Tibial nerve (tissue), 4 donors: ENCODE results near the gene EYA2. TPM values are rescaled to one million over a fixed set of nuclear protein-coding genes. Genes with fewer than 3 reads are reported as not detected.

Experiments
- DNase-seq, 2 donors: peaks; one replicate each; pipeline ENCODE4 v3.0.0-alpha.2; 2019; ENCODE audit warnings: low spot score in 2 of 2
- H3K27ac ChIP-seq, 4 donors: fragments of 200-600 bp; sonication (generic) in 3 of 4; one replicate each; pipeline ENCODE4 v1.5.1; 2017 to 2019; ENCODE audit warnings: mild to moderate bottlenecking in 1 of 4
- H3K27me3 ChIP-seq, 2 donors: fragments of 200-600 bp; sonication (generic) in 1 of 2; one replicate each; pipeline versions ENCODE4 v1.5.1 to v1.6.0; 2017 to 2019
- H3K36me3 ChIP-seq, 3 donors: fragments of 200-600 bp; sonication (generic); one replicate each; pipeline ENCODE4 v1.5.1; 2018 to 2019
- H3K4me1 ChIP-seq, 4 donors: fragments of 200-600 bp; sonication (generic) in 3 of 4; one replicate each; pipeline ENCODE4 v1.5.1; 2017 to 2019
- H3K4me3 ChIP-seq, 4 donors: fragments of 200-600 bp; sonication (generic) in 3 of 4; one replicate each; pipeline ENCODE4 v1.5.1; 2017 to 2019; ENCODE audit warnings: mild to moderate bottlenecking in 1 of 4, moderate library complexity in 1 of 4
- H3K9me3 ChIP-seq, 4 donors: fragments of 200-600 bp; sonication (generic) in 3 of 4; one replicate each; pipeline ENCODE4 v1.5.1; 2017 to 2019
- EP300 ChIP-seq, 2 donors: sonication (generic); formaldehyde crosslinking; IDR thresholded peaks; one replicate each; pipeline ENCODE4 v1.6.1; 2017; ENCODE audit warnings: antibody characterized with exemption in 2 of 2, mild to moderate bottlenecking in 1 of 2
- POLR2A ChIP-seq, 2 donors: fragments of 450-650 bp; IDR thresholded peaks; one replicate each; pipeline ENCODE4 v1.6.1; 2017; ENCODE audit warnings: antibody characterized with exemption in 2 of 2, mild to moderate bottlenecking in 2 of 2, moderate library complexity in 2 of 2
- WGBS, 2 donors: methylation state at CpG; one replicate each; pipeline ENCODE4 v1.1.5; 2018; 5-methylcytosine and 5-hydroxymethylcytosine counted together
- total RNA-seq, 4 donors: library from RNA; depleted of rRNA; stranded (reverse); fragments of >200 nt; gene quantifications; one replicate each; pipeline ENCODE4 v1.1.0, GENCODE V29; 2016
- TF ChIP-seq, protein P1 (sequence below), 5 experiments: fragments of 200-600 bp in 3 of 5; fragments of 450-650 bp in 2 of 5; sonication (generic) in 3 of 5; IDR thresholded peaks; one replicate each; pipeline ENCODE4 v1.5.1; 2016 to 2019; ENCODE audit warnings: antibody characterized with exemption in 5 of 5, mild to moderate bottlenecking in 3 of 5, moderate library complexity in 2 of 5

Gene EYA2
- total RNA-seq, 4 donors from 2014 or later = 13.8 to 25.5 (median 20.2) TPM

DNA sequence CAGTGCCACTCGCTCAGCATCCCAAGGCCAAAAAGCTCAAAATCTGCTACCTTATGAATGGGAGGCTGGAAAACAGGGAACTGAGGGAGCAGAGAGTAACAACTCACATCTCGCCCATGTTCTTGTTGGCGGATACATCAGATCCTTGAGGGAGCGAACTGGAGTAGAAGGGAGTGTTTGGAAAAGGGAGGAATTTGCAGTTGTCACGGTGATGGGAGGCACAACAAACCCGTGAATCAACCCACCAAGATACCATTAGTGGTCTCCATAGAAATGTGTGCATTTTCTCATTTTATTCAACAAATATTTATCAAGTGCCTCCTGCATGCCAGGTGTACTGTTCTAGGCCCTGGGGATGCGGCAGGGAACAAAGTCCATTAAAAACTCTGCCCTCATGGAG, 212.1 kb downstream of the EYA2 start:
- WGBS, 2 donors = 63 to 71% methylated on average over 7 of the region's 7 CpGs
- peak overlapping the region in 1 of 4 donors; percentile 23 for H3K27ac ChIP-seq
- no peak overlapping the region for H3K4me3 ChIP-seq
- H3K9me3 ChIP-seq = peaks cover 0 to 28% (median 4%) of the 10 kb centered on the region in 4 donors
- H3K27me3 ChIP-seq = no peaks in the 10 kb centered on the region
- no peaks in the 10 kb centered on the region for H3K4me1 ChIP-seq
- peaks cover 0 to 38% (median 0%) of the 10 kb centered on the region in 3 donors for H3K36me3 ChIP-seq
- TF ChIP-seq EP300 (IDR thresholded peaks at IDR 0.05) = no peak
- TF ChIP-seq, protein P1, sequence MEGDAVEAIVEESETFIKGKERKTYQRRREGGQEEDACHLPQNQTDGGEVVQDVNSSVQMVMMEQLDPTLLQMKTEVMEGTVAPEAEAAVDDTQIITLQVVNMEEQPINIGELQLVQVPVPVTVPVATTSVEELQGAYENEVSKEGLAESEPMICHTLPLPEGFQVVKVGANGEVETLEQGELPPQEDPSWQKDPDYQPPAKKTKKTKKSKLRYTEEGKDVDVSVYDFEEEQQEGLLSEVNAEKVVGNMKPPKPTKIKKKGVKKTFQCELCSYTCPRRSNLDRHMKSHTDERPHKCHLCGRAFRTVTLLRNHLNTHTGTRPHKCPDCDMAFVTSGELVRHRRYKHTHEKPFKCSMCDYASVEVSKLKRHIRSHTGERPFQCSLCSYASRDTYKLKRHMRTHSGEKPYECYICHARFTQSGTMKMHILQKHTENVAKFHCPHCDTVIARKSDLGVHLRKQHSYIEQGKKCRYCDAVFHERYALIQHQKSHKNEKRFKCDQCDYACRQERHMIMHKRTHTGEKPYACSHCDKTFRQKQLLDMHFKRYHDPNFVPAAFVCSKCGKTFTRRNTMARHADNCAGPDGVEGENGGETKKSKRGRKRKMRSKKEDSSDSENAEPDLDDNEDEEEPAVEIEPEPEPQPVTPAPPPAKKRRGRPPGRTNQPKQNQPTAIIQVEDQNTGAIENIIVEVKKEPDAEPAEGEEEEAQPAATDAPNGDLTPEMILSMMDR (IDR thresholded peaks at IDR 0.05) = no peak
- TF ChIP-seq POLR2A (IDR thresholded peaks at IDR 0.05) = no peak
- DNase-seq = no peak

DNA sequence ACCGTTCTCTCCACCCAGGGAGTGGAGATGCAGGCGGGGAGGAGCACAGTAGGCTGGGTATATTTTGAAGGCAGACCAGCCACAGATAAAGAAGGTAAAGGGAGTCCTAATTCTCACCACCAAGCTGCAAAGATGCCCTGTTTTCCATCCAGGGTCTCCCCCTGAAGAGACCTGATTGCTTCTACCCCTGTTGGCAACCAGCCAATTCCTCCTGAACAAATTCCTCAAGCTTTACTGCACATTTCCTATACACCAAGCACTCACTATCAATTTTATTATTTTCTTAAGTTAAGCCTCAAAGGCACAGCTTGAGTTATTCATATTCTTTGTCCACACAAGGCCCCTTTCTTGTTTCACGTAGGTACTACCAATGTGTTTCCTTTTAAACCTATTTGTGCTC, 214.4 kb downstream of the EYA2 start:
- peaks cover 0 to 10% (median 3%) of the 10 kb centered on the region in 4 donors for H3K4me1 ChIP-seq
- TF ChIP-seq EP300 (IDR thresholded peaks at IDR 0.05) (no peak), POLR2A (IDR thresholded peaks at IDR 0.05) (no peak)
- TF ChIP-seq, protein P1 (IDR thresholded peaks at IDR 0.05) = no peak
- peaks cover 0 to 27% (median 0%) of the 10 kb centered on the region in 3 donors for H3K36me3 ChIP-seq
- H3K27ac ChIP-seq = no peak overlapping the region
- H3K27me3 ChIP-seq = no peaks in the 10 kb centered on the region
- 85 to 90% methylated on average over 3 of the region's 3 CpGs for WGBS, 2 donors
- DNase-seq = no peak
- H3K4me3 ChIP-seq = no peak overlapping the region
- peaks cover 0 to 23% (median 4%) of the 10 kb centered on the region in 4 donors for H3K9me3 ChIP-seq

DNA sequence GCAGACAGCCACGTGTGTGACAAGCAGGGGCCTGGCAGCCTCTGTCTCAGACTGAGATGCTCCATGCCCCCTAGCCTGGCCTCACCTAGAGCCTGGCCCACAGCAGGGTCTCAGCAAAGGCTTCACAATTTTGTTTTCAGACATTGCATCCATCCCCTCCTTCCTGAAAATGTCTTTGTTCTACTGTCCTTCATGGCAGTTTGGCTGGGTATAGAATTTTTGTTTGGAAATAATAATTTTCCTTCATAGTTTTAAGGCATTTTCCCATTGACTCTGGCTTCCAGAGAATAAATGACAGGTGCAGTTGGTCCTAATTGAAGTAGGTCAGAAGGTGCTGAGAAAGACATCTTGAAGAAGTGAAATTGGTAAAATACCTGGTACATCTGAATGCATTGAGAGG, 216.2 kb downstream of the EYA2 start:
- Histone ChIP-seq H3K4me3 (no peak overlapping the region), H3K9me3 (peaks cover 0 to 23% (median 4%) of the 10 kb centered on the region in 4 donors), H3K27me3 (no peaks in the 10 kb centered on the region), H3K27ac (no peak overlapping the region), H3K4me1 (peaks cover 0 to 10% (median 4%) of the 10 kb centered on the region in 4 donors), H3K36me3 (peaks cover 0 to 21% (median 0%) of the 10 kb centered on the region in 3 donors)
- 75 to 83% methylated on average over 1 of the region's 1 CpG for WGBS, 2 donors
- DNase-seq = no peak
- TF ChIP-seq EP300 (IDR thresholded peaks at IDR 0.05) (no peak), POLR2A (IDR thresholded peaks at IDR 0.05) (no peak)
- TF ChIP-seq, protein P1 (IDR thresholded peaks at IDR 0.05) = no peak

DNA sequence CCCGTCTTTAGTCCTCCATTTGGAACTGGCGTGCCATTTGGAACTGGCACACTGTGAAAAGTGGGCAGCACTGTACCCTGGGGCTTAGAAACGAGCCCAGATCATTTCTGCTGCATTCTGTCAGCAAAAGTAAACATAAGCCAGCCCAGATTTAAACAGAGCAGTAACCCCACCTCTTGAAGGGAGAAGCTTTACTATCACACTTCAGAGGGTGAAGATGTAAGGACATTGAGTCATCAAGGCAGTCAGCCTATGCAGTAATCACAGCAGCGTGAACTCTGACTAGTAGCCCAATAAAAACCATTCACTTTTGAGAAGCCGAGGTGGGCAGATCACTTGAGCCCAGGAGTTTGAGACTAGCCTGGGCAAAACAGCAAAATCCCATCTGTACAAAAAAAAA, 216.9 kb downstream of the EYA2 start:
- H3K27ac ChIP-seq = no peak overlapping the region
- peaks cover 0 to 10% (median 4%) of the 10 kb centered on the region in 4 donors for H3K4me1 ChIP-seq
- no peak overlapping the region for H3K4me3 ChIP-seq
- H3K27me3 ChIP-seq = no peaks in the 10 kb centered on the region
- no peak for DNase-seq
- peaks cover 0 to 21% (median 0%) of the 10 kb centered on the region in 3 donors for H3K36me3 ChIP-seq
- WGBS, 2 donors = 89 to 92% methylated on average over 5 of the region's 5 CpGs
- TF ChIP-seq EP300 (IDR thresholded peaks at IDR 0.05) (no peak), POLR2A (IDR thresholded peaks at IDR 0.05) (no peak)
- TF ChIP-seq, protein P1 (IDR thresholded peaks at IDR 0.05) = no peak
- peaks cover 0 to 23% (median 4%) of the 10 kb centered on the region in 4 donors for H3K9me3 ChIP-seq

DNA sequence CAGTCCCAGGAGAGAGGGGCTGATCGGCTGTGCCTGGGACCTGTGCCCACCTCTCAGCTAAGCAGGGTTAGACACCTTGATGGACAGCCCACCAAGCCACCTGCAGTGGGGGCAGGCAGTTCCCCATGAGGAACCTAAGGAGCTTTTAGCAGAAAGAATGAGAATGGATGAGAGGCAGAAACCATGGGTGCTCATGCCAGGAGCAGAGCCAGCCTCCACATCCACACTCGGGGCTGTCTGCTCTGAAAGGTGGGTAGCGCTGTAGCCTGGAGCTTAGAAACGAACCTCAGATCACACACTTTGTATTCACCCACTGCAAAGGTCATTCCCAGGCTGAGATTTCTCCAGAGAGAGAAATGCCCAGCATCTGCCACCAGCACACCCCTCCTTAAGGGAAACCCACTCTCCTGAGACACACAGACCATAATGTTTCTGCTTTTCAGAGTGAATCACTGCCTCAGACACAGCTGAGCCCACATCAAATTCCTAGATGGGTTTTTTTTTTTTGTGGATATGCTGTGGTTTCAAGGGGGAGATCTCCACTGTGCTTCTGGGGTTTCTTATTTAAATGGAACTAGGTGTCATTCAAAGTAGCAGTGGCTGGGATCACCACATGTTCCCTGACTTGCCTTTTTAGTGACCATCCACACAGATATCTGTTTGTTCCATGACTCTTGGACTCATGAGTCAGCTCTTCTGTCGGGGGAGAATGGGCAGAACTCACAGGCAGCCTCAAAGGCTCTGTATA, 218.9 kb downstream of the EYA2 start:
- no peaks in the 10 kb centered on the region for H3K27me3 ChIP-seq
- H3K36me3 ChIP-seq = peaks cover 0 to 21% (median 0%) of the 10 kb centered on the region in 3 donors
- no peak overlapping the region for H3K4me3 ChIP-seq
- no peak for TF ChIP-seq POLR2A (IDR thresholded peaks at IDR 0.05)
- TF ChIP-seq, protein P1 (IDR thresholded peaks at IDR 0.05) = no peak
- no peak for TF ChIP-seq EP300 (IDR thresholded peaks at IDR 0.05)
- peaks cover 0 to 25% (median 13%) of the 10 kb centered on the region in 4 donors for H3K4me1 ChIP-seq
- peaks cover 0 to 20% (median 4%) of the 10 kb centered on the region in 4 donors for H3K9me3 ChIP-seq
- DNase-seq = no peak
- 53 to 67% methylated on average over 3 to 5 of the region's 5 CpGs for WGBS, 2 donors
- peak overlapping the region in 3 of 4 donors; percentile 27 to 74 (median 66) for H3K27ac ChIP-seq
